Measurements from ENCODE around the gene OR2AT4.

OR2AT4 gene

GRCh38 chr11:75090671-75091177 is 6.0 kb downstream of the OR2AT4 start:
- H3K4me3 ChIP-seq (ENCODE audit: low read length) = no peak overlapping the region
- no peak for TF ChIP-seq CTCF (conservative IDR thresholded peaks at IDR 0.05; ENCODE audit: low read length)
- no peak for DNase-seq (ENCODE audit: low read depth)

GRCh38 chr11:75087319-75088305 is 9.1 kb downstream of the OR2AT4 start:
- no peak for TF ChIP-seq CTCF (conservative IDR thresholded peaks at IDR 0.05; ENCODE audit: low read length)
- no peak for DNase-seq (ENCODE audit: low read depth)
- no peak overlapping the region for H3K4me3 ChIP-seq (ENCODE audit: low read length)

GRCh38 chr11:75084883-75085282 is 11.8 kb downstream of the OR2AT4 start:
- TF ChIP-seq CTCF (conservative IDR thresholded peaks at IDR 0.05; ENCODE audit: low read length) = no peak
- no peak for DNase-seq (ENCODE audit: low read depth)
- H3K4me3 ChIP-seq (ENCODE audit: low read length) = no peak overlapping the region

GRCh38 chr11:75083217-75083605 is 13.5 kb downstream of the OR2AT4 start:
- TF ChIP-seq CTCF (conservative IDR thresholded peaks at IDR 0.05; ENCODE audit: low read length) = no peak
- H3K4me3 ChIP-seq (ENCODE audit: low read length) = no peak overlapping the region
- DNase-seq (ENCODE audit: low read depth) = no peak

- TF ChIP-seq CTCF (conservative IDR thresholded peaks at IDR 0.05; ENCODE audit: low read length) = no peak
- H3K4me3 ChIP-seq (ENCODE audit: low read length) = no peak overlapping the region
- DNase-seq (ENCODE audit: low read depth) = no peak
These were observed 14.0 kb downstream of the OR2AT4 start for GRCh38 chr11:75082601-75083216.

GRCh38 chr11:75079546-75079945 is 17.1 kb downstream of the OR2AT4 start:
- H3K4me3 ChIP-seq (ENCODE audit: low read length) = no peak overlapping the region
- TF ChIP-seq CTCF (conservative IDR thresholded peaks at IDR 0.05; ENCODE audit: low read length) = no peak
- DNase-seq (ENCODE audit: low read depth) = no peak
